SJSA1 (cell line): ENCODE results near the gene FBLN1. TPM values are rescaled to one million over a fixed set of nuclear protein-coding genes. Genes with fewer than 3 reads are reported as not detected.
"Not testable (repeated sequence)": the region's sequence is repeated elsewhere in the genome, so short reads cannot be mapped to it uniquely, and the experiment has no call there.

Source experiments
- DNase-seq, 2 experiments: peaks; one replicate each; pipeline ENCODE4 v3.0.0-alpha.2; 2015 to 2020; ENCODE audit warnings: low spot score in 2 of 2, low read depth in 1 of 2
- H3K27ac ChIP-seq: fragments of 250-450 bp; sonication (Bioruptor Pico); 2 replicates; pipeline ENCODE4 v1.5.1; 2020; ENCODE audit warnings: mild to moderate bottlenecking, moderate library complexity
- H3K27me3 ChIP-seq: fragments of 250-450 bp; sonication (Bioruptor Pico); replicated peaks from 2 replicates; pipeline ENCODE4 v1.5.1; 2020; ENCODE audit warnings: mild to moderate bottlenecking, moderate library complexity
- H3K36me3 ChIP-seq: fragments of 250-450 bp; sonication (Bioruptor Pico); 2 replicates; pipeline ENCODE4 v1.5.1; 2020; ENCODE audit warnings: mild to moderate bottlenecking
- H3K4me1 ChIP-seq: fragments of 250-450 bp; sonication (Bioruptor Pico); replicated peaks from 2 replicates; pipeline ENCODE4 v1.6.1; 2021; ENCODE audit warnings: mild to moderate bottlenecking
- H3K4me3 ChIP-seq: fragments of 250-450 bp; sonication (Bioruptor Pico); 2 replicates; pipeline ENCODE4 v1.5.1; 2020; ENCODE audit warnings: mild to moderate bottlenecking
- H3K9me3 ChIP-seq: fragments of 250-450 bp; sonication (Bioruptor Pico); replicated peaks from 2 replicates; pipeline ENCODE4 v1.5.1; 2020; ENCODE audit warnings: mild to moderate bottlenecking
- total RNA-seq: library from RNA; depleted of rRNA; stranded (reverse); fragments of >200 nt; shearing (Covaris generic); gene quantifications from 2 replicates; pipeline ENCODE4 v1.2.3, GENCODE V29; 2014

Gene FBLN1
- total RNA-seq, 1 experiment from 2014 or later: 38.8 TPM

GRCh38 chr22:45531441-45532234 is 29.0 kb downstream of the FBLN1 start:
- no peaks in the 10 kb centered on the region for H3K9me3 ChIP-seq
- peaks cover 13% of the 10 kb centered on the region for H3K4me1 ChIP-seq
- H3K27ac ChIP-seq: no peak overlapping the region
- peaks cover 44% of the 10 kb centered on the region for H3K36me3 ChIP-seq
- no peak for DNase-seq
- H3K4me3 ChIP-seq: no peak overlapping the region
- H3K27me3 ChIP-seq: no peaks in the 10 kb centered on the region

- Histone ChIP-seq H3K27ac (no peak overlapping the region), H3K27me3 (no peaks in the 10 kb centered on the region), H3K4me1 (peaks cover 18% of the 10 kb centered on the region), H3K9me3 (no peaks in the 10 kb centered on the region), H3K36me3 (peaks cover 44% of the 10 kb centered on the region), H3K4me3 (no peak overlapping the region)
- no peak for DNase-seq
Measured at GRCh38 chr22:45532235-45532631, 29.6 kb downstream of the FBLN1 start.

GRCh38 chr22:45533703-45534102 is 31.0 kb downstream of the FBLN1 start:
- H3K4me3 ChIP-seq: no peak overlapping the region
- no peaks in the 10 kb centered on the region for H3K9me3 ChIP-seq
- H3K27ac ChIP-seq: no peak overlapping the region
- H3K4me1 ChIP-seq: peaks cover 32% of the 10 kb centered on the region
- H3K27me3 ChIP-seq: no peaks in the 10 kb centered on the region
- no peak for DNase-seq
- peaks cover 39% of the 10 kb centered on the region for H3K36me3 ChIP-seq

GRCh38 chr22:45534339-45535192 is 31.9 kb downstream of the FBLN1 start:
- no peak overlapping the region for H3K27ac ChIP-seq
- no peaks in the 10 kb centered on the region for H3K27me3 ChIP-seq
- H3K4me3 ChIP-seq: no peak overlapping the region
- peaks cover 31% of the 10 kb centered on the region for H3K36me3 ChIP-seq
- DNase-seq: no peak
- H3K9me3 ChIP-seq: no peaks in the 10 kb centered on the region
- peaks cover 37% of the 10 kb centered on the region for H3K4me1 ChIP-seq

- DNase-seq: no peak
- H3K27ac ChIP-seq: no peak overlapping the region
- H3K27me3 ChIP-seq: no peaks in the 10 kb centered on the region
- H3K36me3 ChIP-seq: peaks cover 31% of the 10 kb centered on the region
- H3K4me1 ChIP-seq: peaks cover 39% of the 10 kb centered on the region
- no peaks in the 10 kb centered on the region for H3K9me3 ChIP-seq
- no peak overlapping the region for H3K4me3 ChIP-seq
Measured at GRCh38 chr22:45535290-45535689, 32.6 kb downstream of the FBLN1 start.

GRCh38 chr22:45535835-45536234 is 33.2 kb downstream of the FBLN1 start:
- not testable (repeated sequence) for H3K27me3 ChIP-seq, H3K27ac ChIP-seq, H3K4me3 ChIP-seq, H3K9me3 ChIP-seq, DNase-seq
- Histone ChIP-seq H3K36me3 (peaks cover 29% of the 10 kb centered on the region), H3K4me1 (peaks cover 39% of the 10 kb centered on the region)

GRCh38 chr22:45537734-45538181 is 35.1 kb downstream of the FBLN1 start:
- H3K36me3 ChIP-seq: peaks cover 35% of the 10 kb centered on the region
- no peak overlapping the region for H3K4me3 ChIP-seq
- no peaks in the 10 kb centered on the region for H3K27me3 ChIP-seq
- DNase-seq: peak; percentile 81 to 91
- peak overlapping the region; percentile 3; the same call in 1 of the 2 replicates for H3K27ac ChIP-seq
- no peaks in the 10 kb centered on the region for H3K9me3 ChIP-seq
- peaks cover 30% of the 10 kb centered on the region for H3K4me1 ChIP-seq

GRCh38 chr22:45538281-45538680 is 35.6 kb downstream of the FBLN1 start:
- Histone ChIP-seq H3K4me1 (peaks cover 30% of the 10 kb centered on the region), H3K4me3 (no peak overlapping the region), H3K36me3 (peaks cover 35% of the 10 kb centered on the region), H3K9me3 (no peaks in the 10 kb centered on the region), H3K27ac (no peak overlapping the region), H3K27me3 (no peaks in the 10 kb centered on the region)
- DNase-seq: no peak

- peaks cover 30% of the 10 kb centered on the region for H3K4me1 ChIP-seq
- H3K27me3 ChIP-seq: no peaks in the 10 kb centered on the region
- H3K4me3 ChIP-seq: no peak overlapping the region
- H3K36me3 ChIP-seq: peaks cover 31% of the 10 kb centered on the region
- no peak overlapping the region for H3K27ac ChIP-seq
- no peaks in the 10 kb centered on the region; the same call in 1 of the 2 replicates for H3K9me3 ChIP-seq
- no peak for DNase-seq
Measured at GRCh38 chr22:45540122-45540521, 37.4 kb downstream of the FBLN1 start.

- Histone ChIP-seq H3K4me1 (peaks cover 30% of the 10 kb centered on the region), H3K27me3 (no peaks in the 10 kb centered on the region), H3K9me3 (no peaks in the 10 kb centered on the region; the same call in 1 of the 2 replicates), H3K36me3 (peaks cover 26% of the 10 kb centered on the region), H3K4me3 (no peak overlapping the region), H3K27ac (no peak overlapping the region)
- no peak for DNase-seq
Measured at GRCh38 chr22:45541382-45541979, 38.8 kb downstream of the FBLN1 start.

GRCh38 chr22:45542001-45542520 is 39.4 kb downstream of the FBLN1 start:
- Histone ChIP-seq H3K9me3 (no peaks in the 10 kb centered on the region; the same call in 1 of the 2 replicates), H3K4me3 (no peak overlapping the region), H3K27me3 (no peaks in the 10 kb centered on the region), H3K4me1 (peaks cover 27% of the 10 kb centered on the region), H3K36me3 (peaks cover 26% of the 10 kb centered on the region), H3K27ac (no peak overlapping the region)
- no peak for DNase-seq

- H3K9me3 ChIP-seq, DNase-seq, H3K4me3 ChIP-seq, H3K27ac ChIP-seq, H3K27me3 ChIP-seq: not testable (repeated sequence)
- Histone ChIP-seq H3K36me3 (peaks cover 26% of the 10 kb centered on the region), H3K4me1 (peaks cover 20% of the 10 kb centered on the region)
Measured at GRCh38 chr22:45542736-45543135, 40.1 kb downstream of the FBLN1 start.

- Histone ChIP-seq H3K27me3 (no peaks in the 10 kb centered on the region), H3K27ac (no peak overlapping the region), H3K9me3 (no peaks in the 10 kb centered on the region; the same call in 1 of the 2 replicates), H3K4me3 (no peak overlapping the region), H3K4me1 (peaks cover 17% of the 10 kb centered on the region), H3K36me3 (peaks cover 31% of the 10 kb centered on the region)
- no peak for DNase-seq
Measured at GRCh38 chr22:45543243-45543642, 40.6 kb downstream of the FBLN1 start.
